SIG-M5 treated with dmso at 0.1 percent for 504 hours (cell line): ENCODE data around the gene DEFB128.
"Not testable (repeated sequence)": the region's sequence is repeated elsewhere in the genome, so short reads cannot be mapped to it uniquely, and the experiment has no call there.

ENCODE experiments used
- DNase-seq: peaks from one replicate; lab custom pipeline; 2025; ENCODE audit not compliant: unreplicated experiment; lab: John Stamatoyannopoulos, UW

DEFB128 gene

DNA sequence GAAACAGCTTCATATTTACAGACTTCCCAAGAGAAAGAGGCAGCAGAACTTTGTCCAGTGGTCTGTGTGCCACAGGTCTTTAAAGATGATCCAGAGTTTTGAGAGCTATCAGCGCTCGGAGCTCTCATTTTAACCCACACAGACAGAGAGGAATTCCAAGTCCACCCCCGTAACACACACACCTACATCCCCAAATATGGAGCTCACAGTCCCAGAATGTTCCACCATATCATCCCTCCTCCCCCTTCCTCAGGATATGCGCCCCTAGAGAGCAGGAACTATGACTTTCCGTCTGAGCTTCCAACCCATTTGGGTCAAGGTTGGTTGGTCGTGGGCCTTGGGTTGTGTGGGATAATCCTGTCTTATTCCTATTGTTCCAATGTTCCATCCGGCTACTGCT is at the start of gene DEFB128:
TSS of gene DEFB128 (minus strand) at position 101 of the 400 bp plus-strand sequence. CDS start at position 13, 88 bp downstream.
- DNase-seq = no peak

DNA sequence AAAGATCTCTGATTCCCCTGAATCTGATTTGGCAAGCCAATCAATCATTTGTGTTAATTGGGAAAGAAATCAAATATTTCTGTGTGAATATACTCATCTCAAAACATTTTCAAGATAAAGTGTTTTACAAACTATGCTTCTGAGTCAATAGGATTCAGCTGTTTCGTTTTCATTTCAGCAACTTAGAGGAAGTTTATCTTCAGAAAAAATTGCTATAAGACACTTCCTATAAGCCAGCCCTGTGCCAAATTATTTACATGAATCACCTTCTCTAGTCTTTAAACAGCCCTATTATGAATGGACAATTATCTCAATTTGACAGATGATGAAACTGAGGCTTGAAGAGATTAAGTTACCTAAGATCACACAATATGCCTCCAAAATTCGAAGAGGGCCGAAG is 48.4 kb upstream of the DEFB128 start:
- DNase-seq = peak; percentile 35

DNA sequence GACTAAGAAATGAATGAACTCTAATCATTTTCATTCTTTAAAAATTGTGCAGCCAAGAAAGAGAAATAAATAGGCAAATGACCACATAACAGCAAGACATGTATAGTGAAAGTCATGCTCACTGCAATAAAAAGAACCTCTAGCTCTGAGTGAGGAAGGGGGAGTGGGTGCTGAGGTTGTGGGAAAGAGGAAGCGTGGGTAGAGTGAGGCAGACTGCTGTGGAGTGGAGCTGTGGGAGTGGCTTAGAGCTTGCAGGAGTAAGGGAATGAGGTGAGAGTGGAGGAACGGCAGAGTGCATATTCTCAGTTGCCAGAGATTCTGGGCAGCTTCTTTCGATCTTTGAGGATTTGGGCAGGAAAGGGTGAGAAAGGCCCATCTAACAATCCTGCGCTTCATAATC is 48.0 kb upstream of the DEFB128 start:
- peak; percentile 68 for DNase-seq

DNA sequence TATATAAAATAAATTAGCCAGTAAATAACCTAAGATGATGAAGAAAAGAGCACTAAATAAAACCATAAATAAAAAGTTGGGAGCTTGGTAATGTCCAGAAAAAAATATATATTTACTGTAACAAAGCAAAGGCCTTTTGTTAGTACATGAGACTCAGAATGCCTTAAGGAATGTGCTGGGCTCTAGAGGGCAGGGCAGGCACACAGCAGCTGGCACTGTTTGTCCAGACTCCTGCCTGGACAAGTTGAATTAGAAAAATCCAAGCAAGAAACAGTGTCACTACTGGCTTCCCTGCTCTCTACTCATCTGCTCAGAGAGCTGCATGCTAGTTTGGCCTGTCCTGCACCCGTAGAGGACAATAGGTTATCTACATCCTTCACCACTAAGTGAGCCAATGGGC is 46.4 kb upstream of the DEFB128 start:
- no peak for DNase-seq

- DNase-seq = peak; percentile 45
Measured at GRCh38 chr20:227439-228105, 38.1 kb upstream of the DEFB128 start.

GRCh38 chr20:226958-227357 is 37.4 kb upstream of the DEFB128 start, which contains the start of gene DEFB129:
Gene DEFB129 (plus strand): TSS chr20:227258. CDS start chr20:227289, 31 bp downstream.
- no peak for DNase-seq

GRCh38 chr20:225879-226278 is 36.4 kb upstream of the DEFB128 start:
- not testable (repeated sequence) for DNase-seq

DNA sequence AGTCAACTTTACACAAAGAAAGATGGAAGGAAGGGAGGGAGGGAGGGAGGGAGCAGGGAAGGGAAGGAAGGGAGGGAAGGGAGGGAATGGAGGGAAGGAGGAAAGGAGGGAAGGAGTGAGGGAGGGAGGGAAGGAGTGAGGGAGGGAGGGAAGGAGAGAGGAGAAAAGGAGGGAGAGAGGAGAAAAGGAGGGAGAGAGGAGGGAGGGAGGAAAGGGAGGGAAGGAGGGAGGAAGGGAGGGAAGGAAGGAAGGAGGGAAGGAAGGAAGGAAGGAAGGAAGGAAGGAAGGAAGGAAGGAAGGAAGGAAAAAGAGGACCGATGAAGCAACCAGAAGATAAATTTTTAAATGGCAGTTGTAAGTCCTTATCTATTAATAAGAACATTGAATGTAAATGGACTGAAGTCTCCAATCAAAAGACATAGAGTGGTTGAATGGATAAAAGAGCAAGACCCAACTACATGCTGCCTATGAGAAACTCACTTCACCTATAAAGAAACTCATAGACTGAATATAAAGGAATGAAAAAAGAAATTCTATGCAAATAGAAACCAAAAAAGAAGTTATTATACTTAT is 31.8 kb upstream of the DEFB128 start:
- DNase-seq = no peak

GRCh38 chr20:219290-220115 is 30.0 kb upstream of the DEFB128 start:
- DNase-seq = peak; percentile 26

DNA sequence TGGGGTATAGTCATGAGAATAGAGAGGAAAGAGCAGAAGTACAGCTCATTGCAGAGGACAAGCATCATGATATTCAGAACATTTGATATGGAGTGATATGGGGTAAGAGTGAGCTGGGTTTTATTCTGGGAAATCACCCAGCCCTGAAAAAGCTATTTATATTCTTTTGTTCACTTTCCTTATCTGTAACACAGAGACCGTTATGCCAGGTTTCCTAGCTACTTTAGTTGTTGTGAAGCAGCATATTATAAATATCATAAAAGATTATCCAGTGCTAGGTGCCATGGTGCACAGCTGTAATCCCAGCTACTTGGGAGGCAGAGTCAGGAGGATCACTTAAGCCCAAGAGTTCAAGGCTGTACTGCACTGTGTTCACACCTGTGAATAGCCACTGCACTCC is 27.8 kb upstream of the DEFB128 start:
- DNase-seq = no peak

DNA sequence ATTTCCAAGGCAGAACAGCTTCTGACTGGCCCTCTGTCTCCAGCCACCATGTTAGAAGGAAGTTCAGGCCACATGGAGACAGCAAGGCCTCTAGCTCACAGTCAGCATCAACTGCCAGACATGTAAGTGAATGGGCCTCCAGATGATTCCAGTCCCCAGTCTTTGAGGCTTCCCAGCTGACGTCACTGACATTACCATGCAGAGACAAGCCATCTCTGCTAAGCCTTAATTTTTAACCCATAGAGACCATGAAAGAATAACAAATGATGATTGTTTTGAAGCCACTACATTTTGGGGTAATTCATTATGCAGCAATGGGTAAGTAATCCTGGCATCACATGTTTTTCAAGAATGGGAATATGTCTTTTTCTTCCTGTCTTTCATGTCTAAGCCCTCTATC is 26.3 kb upstream of the DEFB128 start:
- DNase-seq = no peak

GRCh38 chr20:214383-214782 is 24.9 kb upstream of the DEFB128 start:
- DNase-seq = no peak

GRCh38 chr20:210809-211502 is 21.4 kb upstream of the DEFB128 start:
- no peak for DNase-seq

GRCh38 chr20:208942-209566 is 19.5 kb upstream of the DEFB128 start:
- peak; percentile 78 for DNase-seq

GRCh38 chr20:203630-204029 is 14.1 kb upstream of the DEFB128 start:
- DNase-seq = not testable (repeated sequence)

- DNase-seq = no peak
Measured at GRCh38 chr20:199996-200395, 10.5 kb upstream of the DEFB128 start.

DNA sequence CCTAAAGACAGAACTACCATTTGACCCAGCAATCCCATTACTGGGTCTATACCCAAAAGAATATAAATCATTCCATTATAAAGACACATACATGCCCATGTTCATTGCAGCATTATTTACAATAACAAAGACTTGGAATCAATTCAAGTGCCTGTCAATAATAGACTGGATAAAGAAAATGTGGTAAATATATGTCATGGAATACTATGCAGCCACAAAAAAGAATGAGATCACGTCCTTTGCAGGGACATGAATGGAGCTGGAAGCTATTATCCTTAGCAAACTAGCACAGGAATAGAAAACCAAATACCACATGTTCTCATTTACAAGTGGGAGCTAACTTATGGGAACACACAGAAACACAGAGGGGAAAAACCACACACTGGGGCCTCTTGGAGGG is 8.7 kb upstream of the DEFB128 start:
- DNase-seq = no peak

GRCh38 chr20:187733-188132 is 1.8 kb downstream of the DEFB128 start:
- DNase-seq = no peak

- no peak for DNase-seq
Measured at GRCh38 chr20:184288-184687, 5.2 kb downstream of the DEFB128 start.

- no peak for DNase-seq
Measured at GRCh38 chr20:168876-169275, 20.6 kb downstream of the DEFB128 start.

GRCh38 chr20:164618-165017 is 24.9 kb downstream of the DEFB128 start:
- no peak for DNase-seq
